Cerebellar nuclear complex (tissue), 1 donor: ENCODE data around the gene ERC2.
A peak's percentile ranks its signal among the peaks of the same experiment; 100 is the strongest.
"Not testable (repeated sequence)": the region's sequence is repeated elsewhere in the genome, so short reads cannot be mapped to it uniquely, and the experiment has no call there.

Experiments used
- DNase-seq, 2 experiments: peaks; one replicate each; lab custom pipeline; 2025; lab: John Stamatoyannopoulos, UW

Gene ERC2

GRCh38 chr3:56468184-56469106, at the start of gene ERC2:
TSS of gene ERC2 (minus strand) at chr3:56468467.
- DNase-seq, result peak; percentile 4 to 19

- DNase-seq, result no peak
Measured at GRCh38 chr3:56502738-56503137, 34.5 kb upstream of the ERC2 start.

GRCh38 chr3:56496376-56496775, 28.1 kb upstream of the ERC2 start:
- not testable (repeated sequence) for DNase-seq

GRCh38 chr3:56494679-56495322, 26.5 kb upstream of the ERC2 start:
- DNase-seq, result no peak

- no peak for DNase-seq
Measured at GRCh38 chr3:56491566-56491965, 23.3 kb upstream of the ERC2 start.

DNA sequence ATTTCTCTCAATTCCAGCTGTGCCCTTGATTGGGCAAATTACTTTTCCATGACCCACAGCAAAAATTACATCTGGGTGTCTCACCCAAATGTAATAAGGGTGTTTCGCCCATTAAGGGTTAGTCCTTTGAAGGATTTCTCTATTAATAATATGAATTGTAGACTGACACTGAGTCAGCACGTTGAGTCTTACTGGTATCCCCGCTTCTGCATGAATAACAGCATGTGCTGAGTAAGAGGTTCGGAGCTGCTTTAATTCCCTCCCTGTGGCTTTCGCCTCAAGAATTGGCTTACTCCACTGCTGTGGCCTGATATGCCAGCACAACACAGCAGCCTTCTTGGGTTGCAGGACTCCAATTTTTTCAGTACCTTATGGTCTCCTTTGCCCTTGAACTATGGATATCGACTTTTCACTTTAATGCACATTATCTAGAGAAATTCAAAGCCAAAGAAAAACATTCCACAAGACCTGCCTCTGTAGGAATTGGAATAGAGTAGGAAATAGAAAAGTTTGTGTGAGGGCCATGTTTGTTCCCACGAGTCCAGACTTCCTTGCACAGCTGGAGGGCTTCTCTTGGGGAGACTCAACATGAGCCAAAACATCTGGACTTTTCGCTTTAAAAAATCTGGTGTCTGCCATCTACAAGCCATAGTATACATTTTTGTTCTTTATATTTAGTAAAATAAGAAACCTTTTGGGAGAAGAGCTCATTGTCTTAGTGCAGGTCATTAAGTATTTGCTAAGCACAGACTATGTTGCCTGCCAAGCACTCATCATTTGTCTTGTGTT, 20.7 kb upstream of the ERC2 start:
- DNase-seq, result no peak

- DNase-seq, result no peak
Measured at GRCh38 chr3:56484525-56485032, 16.3 kb upstream of the ERC2 start.

DNA sequence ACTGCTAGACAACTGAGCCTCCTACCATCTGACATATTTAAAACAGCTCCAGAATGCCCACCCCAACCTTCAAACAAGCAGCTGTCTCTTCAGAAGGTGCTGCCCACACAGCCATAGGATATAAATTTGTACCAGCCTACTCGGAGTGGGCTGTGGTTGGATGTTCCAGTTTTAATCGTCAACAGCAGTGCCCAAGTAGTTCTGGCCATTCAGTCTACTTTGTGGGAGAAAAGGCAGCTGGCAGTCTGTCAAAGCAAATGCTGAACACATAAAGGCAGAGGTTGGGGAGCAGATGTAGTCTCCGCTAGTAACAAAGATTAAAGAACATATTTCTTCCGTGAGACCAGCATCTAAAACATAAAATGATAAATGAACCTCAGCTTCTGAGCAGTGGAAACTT, 15.9 kb upstream of the ERC2 start:
- no peak for DNase-seq

DNA sequence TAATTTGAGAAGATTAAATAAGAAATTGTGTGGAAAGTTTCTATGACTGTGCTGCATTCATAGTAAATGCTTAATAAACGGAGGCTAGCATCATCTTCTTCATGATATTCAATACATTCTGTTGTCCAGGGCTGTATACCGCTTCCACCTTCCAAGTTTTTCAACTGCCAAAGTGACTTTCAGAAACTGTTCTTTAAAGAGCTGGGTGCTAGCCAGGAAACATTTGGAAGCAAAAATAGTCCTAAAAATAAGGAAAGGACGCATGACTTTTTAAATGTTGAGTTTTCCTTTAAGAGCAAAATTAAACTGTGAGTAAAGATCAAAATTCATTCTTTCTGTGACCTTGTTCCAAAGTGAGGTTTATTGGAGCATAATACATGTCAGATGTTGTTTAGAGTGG, 9.4 kb upstream of the ERC2 start:
- no peak for DNase-seq

- no peak for DNase-seq
Measured at GRCh38 chr3:56476771-56477170, 8.5 kb upstream of the ERC2 start.

DNA sequence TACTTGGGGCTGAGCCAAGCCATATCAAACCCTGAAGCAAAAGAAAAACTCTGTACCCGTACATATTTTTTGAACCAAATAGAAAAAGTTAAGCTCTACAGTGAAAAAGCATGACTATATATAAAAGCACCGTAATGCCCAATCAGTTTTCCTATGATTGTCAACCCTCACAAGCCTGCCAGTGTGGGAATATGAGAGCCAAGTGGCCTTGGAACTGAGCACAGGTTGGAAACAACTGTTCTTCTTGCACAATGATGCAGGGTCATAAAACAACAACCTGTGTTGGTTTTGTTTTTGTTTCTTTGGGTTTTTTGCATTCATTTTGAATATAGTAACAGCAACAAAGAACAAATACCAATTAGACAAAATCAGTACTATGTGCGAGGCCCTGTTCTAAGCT, 3.5 kb upstream of the ERC2 start:
- DNase-seq, result no peak

DNA sequence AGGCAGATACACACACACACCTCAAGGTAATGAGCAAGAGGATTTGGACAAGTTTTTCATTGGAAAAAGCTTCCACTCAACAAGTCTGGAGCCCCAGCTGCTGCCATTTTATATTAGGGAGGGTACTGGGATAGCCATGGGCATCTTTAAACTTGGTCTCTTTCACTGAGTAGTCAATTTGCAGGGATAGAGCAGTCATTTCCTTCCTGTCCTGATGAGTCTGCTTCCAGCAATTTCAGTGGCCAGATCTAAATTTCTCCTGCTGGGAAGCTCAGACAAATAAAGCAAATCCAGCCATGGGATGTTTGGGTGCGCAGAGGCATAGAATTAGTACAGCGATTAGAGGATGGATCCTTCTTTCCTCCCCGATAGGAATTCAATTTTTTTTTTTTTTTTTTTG, 874 bp upstream of the ERC2 start:
- DNase-seq, result no peak

DNA sequence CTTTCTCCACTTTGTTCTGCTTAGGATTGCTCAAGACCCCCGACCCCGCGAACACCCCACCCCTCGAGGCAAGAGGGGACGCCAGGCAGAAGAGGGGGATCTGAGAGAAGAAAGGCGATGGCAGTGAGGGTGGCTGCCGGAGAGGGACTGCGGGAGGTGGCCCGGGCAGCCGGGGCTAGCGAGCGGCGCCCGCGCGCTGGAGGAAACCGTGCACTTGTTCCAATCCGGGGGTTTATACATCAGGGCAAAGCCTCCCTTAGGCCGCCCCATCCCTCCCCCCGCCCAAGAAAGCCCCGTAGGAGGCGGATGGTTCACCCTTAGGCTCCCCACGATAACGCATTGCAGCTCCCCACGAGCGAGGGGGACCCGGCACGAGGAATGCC, 475 bp downstream of the ERC2 start:
- DNase-seq, result no peak

GRCh38 chr3:56467108-56467507, 1.2 kb downstream of the ERC2 start:
- DNase-seq, result peak; percentile 52 to 95

DNA sequence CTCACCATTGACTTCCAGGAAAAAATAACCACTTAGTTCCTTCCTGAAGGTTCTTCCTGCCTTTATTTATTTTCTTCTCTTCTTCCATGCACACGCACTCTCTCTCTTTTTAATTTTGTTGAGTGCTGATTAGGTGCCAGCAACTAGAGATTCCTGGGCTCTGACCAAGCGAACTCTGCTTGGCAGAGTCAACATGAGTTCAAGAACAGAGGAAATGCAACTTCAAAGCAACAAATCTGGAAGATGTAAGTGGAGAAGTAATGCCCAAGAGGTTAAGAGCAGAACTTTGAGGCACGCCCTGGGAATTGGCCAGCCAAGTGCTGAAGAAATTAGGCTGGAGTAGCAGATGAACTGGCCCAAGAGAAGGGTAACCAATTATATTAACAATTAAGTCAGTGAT, 8.5 kb downstream of the ERC2 start:
- no peak for DNase-seq

- DNase-seq, result no peak
Measured at GRCh38 chr3:56459104-56459496, 9.2 kb downstream of the ERC2 start.

DNA sequence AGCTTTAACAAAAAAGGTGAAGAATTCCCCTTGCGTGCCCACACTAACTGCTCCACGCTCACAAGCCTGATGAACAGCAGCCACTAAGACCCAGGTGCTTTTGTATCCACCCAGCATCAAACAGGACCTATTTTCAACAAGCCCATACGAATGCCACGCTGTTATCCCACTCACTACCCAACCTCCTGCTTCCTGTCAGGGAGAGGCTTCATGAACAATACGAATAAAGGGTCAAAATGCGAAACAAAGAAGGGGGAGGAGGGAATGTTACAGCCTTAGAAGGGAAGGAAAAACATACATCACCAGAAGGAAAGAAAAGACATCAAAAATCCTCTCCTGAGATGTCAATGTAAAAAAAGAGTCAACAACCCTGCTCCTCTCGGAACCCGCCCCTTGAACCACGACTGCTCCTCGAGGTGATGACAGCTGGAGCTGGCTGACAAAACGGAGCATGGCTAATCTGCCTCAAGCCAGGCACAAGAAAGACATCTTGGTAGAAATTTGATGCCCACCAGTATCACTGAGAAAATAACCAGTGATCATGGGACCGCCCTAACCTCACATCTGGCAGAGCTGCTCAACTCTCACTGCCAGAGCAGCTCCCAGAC, 9.7 kb downstream of the ERC2 start:
- no peak for DNase-seq

DNA sequence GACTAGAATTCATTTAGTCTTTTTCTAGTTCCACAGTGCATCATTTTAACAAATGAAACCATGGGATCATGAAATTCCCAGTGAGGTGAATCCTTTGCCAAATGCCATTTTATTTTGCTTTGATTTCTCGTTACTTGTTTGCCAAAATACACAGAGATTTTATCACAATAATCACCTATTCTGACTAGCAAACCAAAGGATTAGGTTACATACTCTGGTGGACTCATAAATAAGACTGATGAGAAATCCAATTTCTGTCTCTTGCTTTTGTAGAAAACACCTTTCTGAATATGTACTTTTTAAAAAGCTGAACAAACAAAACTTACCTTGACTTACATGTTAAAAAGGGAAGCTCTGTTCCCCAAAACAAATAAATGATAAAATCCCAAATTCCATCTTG, 12.2 kb downstream of the ERC2 start:
- no peak for DNase-seq

DNA sequence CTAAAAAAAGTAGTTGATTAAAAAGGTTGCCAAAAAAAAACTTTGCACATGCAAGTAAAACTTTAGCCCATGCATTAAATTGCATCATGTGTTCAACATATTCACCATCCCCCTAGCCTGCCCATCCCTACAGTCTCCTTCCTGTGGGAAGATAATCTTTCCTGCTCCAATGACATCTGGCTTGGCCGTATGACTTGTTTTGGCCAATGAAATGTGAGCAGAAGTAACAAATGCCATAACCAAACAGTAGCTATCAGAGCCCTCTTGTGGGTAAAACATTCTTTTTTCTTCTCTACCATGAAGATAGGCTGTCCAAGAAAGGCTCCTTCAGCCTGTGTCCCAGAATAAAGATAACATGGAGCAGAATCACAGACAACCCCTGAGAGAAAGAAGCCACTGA, 15.3 kb downstream of the ERC2 start:
- DNase-seq, result no peak

- no peak for DNase-seq
Measured at GRCh38 chr3:56452085-56452484, 16.2 kb downstream of the ERC2 start.

GRCh38 chr3:56443372-56443771, 24.9 kb downstream of the ERC2 start:
- no peak for DNase-seq

DNA sequence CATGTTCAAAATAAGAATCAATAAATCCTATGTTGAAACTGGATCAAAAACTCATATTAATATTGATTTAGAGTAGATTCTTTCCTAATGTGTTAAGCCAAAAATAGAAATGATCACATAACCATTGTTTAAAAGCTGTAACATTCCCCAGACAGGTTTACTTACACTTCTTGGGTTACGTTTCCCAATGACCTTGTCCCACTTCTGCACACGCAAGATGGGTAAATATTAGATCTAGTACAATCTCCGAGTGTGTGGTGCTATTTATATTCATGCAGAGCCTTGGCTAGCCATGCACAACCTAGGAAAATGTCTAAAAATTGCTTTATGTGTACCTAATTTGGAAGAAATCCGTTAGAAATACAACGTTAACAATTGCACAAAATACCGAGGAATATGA, 39.6 kb downstream of the ERC2 start:
- no peak for DNase-seq
